ENCODE measurements around the gene TAMALIN.

Gene TAMALIN

GRCh38 chr12:52035190-52035589, 28.4 kb downstream of the TAMALIN start:
- TF ChIP-seq CTCF (conservative IDR thresholded peaks at IDR 0.05; ENCODE audit: low read depth) = no peak
- no peak overlapping the region for H3K27ac ChIP-seq
- no peak for DNase-seq (ENCODE audit: low spot score)
- ChIA-PET CTCF (no interaction called here), POLR2A (ENCODE audit: low non-redundant PET) (no interaction called here)

GRCh38 chr12:52035926-52036325, 29.2 kb downstream of the TAMALIN start:
- POLR2A ChIA-PET (ENCODE audit: low non-redundant PET) = no interaction called here
- TF ChIP-seq CTCF (conservative IDR thresholded peaks at IDR 0.05; ENCODE audit: low read depth) = no peak
- no peak for DNase-seq (ENCODE audit: low spot score)
- CTCF ChIA-PET = no interaction called here
- H3K27ac ChIP-seq = peak overlapping the region; percentile 51; the same call in 1 of the 2 replicates

GRCh38 chr12:52036587-52037171, 29.9 kb downstream of the TAMALIN start:
- ChIA-PET POLR2A (ENCODE audit: low non-redundant PET) (no interaction called here), CTCF (interaction anchor here (3.1 kb wide), 1 partner anchor 11 kb away, joined by 13 read pairs; no protein-coding TSS in a partner anchor)
- no peak for TF ChIP-seq CTCF (conservative IDR thresholded peaks at IDR 0.05; ENCODE audit: low read depth)
- H3K27ac ChIP-seq = peak overlapping the region; percentile 51
- DNase-seq (ENCODE audit: low spot score) = peak; percentile 72

- no peak for TF ChIP-seq CTCF (conservative IDR thresholded peaks at IDR 0.05; ENCODE audit: low read depth)
- H3K27ac ChIP-seq = 0 out of 2 replicates have a peak overlapping the region, but pooled peaks have one; percentile 51
- no peak for DNase-seq (ENCODE audit: low spot score)
- POLR2A ChIA-PET (ENCODE audit: low non-redundant PET) = no interaction called here
- CTCF ChIA-PET = interaction anchor here (3.1 kb wide), 1 partner anchor 12 kb away, joined by 13 read pairs; no protein-coding TSS in a partner anchor
These were observed 30.6 kb downstream of the TAMALIN start for GRCh38 chr12:52037248-52037861.

GRCh38 chr12:52038447-52038846, 31.7 kb downstream of the TAMALIN start:
- POLR2A ChIA-PET (ENCODE audit: low non-redundant PET) = no interaction called here
- no peak overlapping the region for H3K27ac ChIP-seq
- DNase-seq (ENCODE audit: low spot score) = no peak
- no peak for TF ChIP-seq CTCF (conservative IDR thresholded peaks at IDR 0.05; ENCODE audit: low read depth)
- CTCF ChIA-PET = interaction anchor here (1.1 to 3.1 kb wide), 2 partner anchors 13 to 15 kb away, joined by 3 to 13 read pairs; no protein-coding TSS in a partner anchor

- ChIA-PET CTCF (interaction anchor here (0.8 kb wide), 1 partner anchor 16 kb away, joined by 6 read pairs; no protein-coding TSS in a partner anchor), POLR2A (ENCODE audit: low non-redundant PET) (no interaction called here)
- no peak for TF ChIP-seq CTCF (conservative IDR thresholded peaks at IDR 0.05; ENCODE audit: low read depth)
- no peak overlapping the region for H3K27ac ChIP-seq
- DNase-seq (ENCODE audit: low spot score) = no peak
These were observed 34.3 kb downstream of the TAMALIN start for GRCh38 chr12:52041035-52041434.

Data from RWPE1 (cell line).